MM.1S (cell line): ENCODE results near the gene FGGY.

Experiments used
- DNase-seq: peaks from one replicate; pipeline ENCODE4 v3.0.0-alpha.2; 2015
- H2AFZ ChIP-seq: fragments of 300-600 bp; sonication (generic); 2 replicates; pipeline ENCODE4 v1.6.0; 2016; ENCODE audit warnings: antibody characterized with exemption, low read length
- H3F3A ChIP-seq: fragments of 300-600 bp; sonication (generic); 2 replicates; pipeline ENCODE4 v1.6.1; 2016; ENCODE audit warnings: mild to moderate bottlenecking, antibody characterized with exemption, low read length, moderate library complexity, mixed read lengths; ENCODE audit not compliant: insufficient read depth
- H3K27ac ChIP-seq: fragments of 300-600 bp; sonication (generic); 2 replicates; pipeline ENCODE4 v1.5.1; 2016; ENCODE audit warnings: mild to moderate bottlenecking, low read length
- H3K27me3 ChIP-seq: fragments of 300-600 bp; sonication (generic); replicated peaks from 2 replicates; pipeline ENCODE4 v1.6.0; 2016; ENCODE audit warnings: low read length; ENCODE audit not compliant: insufficient read depth
- H3K36me3 ChIP-seq: fragments of 300-600 bp; sonication (generic); replicated peaks from 2 replicates; pipeline ENCODE4 v1.6.1; 2016; ENCODE audit warnings: mild to moderate bottlenecking, low read length, mixed read lengths; ENCODE audit not compliant: insufficient read depth
- H3K4me1 ChIP-seq: fragments of 300-600 bp; sonication (generic); 2 replicates; pipeline ENCODE4 v1.6.1; 2016; ENCODE audit warnings: low read length, mixed read lengths
- H3K4me2 ChIP-seq: fragments of 300-600 bp; sonication (generic); 2 replicates; pipeline ENCODE4 v1.6.0; 2016; ENCODE audit warnings: low read depth, low read length
- H3K4me3 ChIP-seq: fragments of 300-600 bp; sonication (generic); 2 replicates; pipeline ENCODE4 v1.5.1; 2016; ENCODE audit warnings: low read length, mixed read lengths
- H3K79me2 ChIP-seq: fragments of 300-600 bp; sonication (generic); 2 replicates; pipeline ENCODE4 v1.6.1; 2016; ENCODE audit warnings: mixed run types, low read length, mixed read lengths
- H3K9ac ChIP-seq: fragments of 300-600 bp; sonication (generic); 2 replicates; pipeline ENCODE4 v1.6.1; 2016; ENCODE audit warnings: low read length, mixed read lengths
- H3K9me2 ChIP-seq: fragments of 300-600 bp; sonication (generic); replicated peaks from 2 replicates; pipeline ENCODE4 v1.6.1; 2016; ENCODE audit warnings: mild to moderate bottlenecking, low read length, mixed read lengths; ENCODE audit not compliant: insufficient read depth
- H3K9me3 ChIP-seq: fragments of 300-600 bp; sonication (generic); replicated peaks from 2 replicates; pipeline ENCODE4 v1.6.1; 2016; ENCODE audit warnings: mild to moderate bottlenecking, low read length, mixed read lengths; ENCODE audit not compliant: insufficient read depth
- H4K20me1 ChIP-seq: fragments of 300-600 bp; sonication (generic); 2 replicates; pipeline ENCODE4 v1.6.1; 2016; ENCODE audit warnings: mild to moderate bottlenecking, low read length, moderate library complexity, mixed read lengths; ENCODE audit not compliant: insufficient read depth
- CTCF ChIP-seq: fragments of 300-600 bp; sonication (generic); IDR thresholded peaks from 2 replicates; pipeline ENCODE4 v1.5.1; 2016; ENCODE audit warnings: antibody characterized with exemption, low read length, mixed read lengths
- EZH2 ChIP-seq: fragments of 300-600 bp; sonication (generic); optimal IDR thresholded peaks from 2 replicates; pipeline ENCODE3; 2017; ENCODE audit warnings: low read depth, mild to moderate bottlenecking, antibody characterized with exemption, low read length, mixed read lengths
- EZH2phosphoT487 ChIP-seq: fragments of 300-600 bp; sonication (generic); IDR thresholded peaks from 2 replicates; pipeline ENCODE4 v1.6.1; 2018; ENCODE audit warnings: antibody characterized with exemption, low read length

The FGGY gene

GRCh38 chr1:59477286-59477685, 180.4 kb downstream of the FGGY start:
- Histone ChIP-seq H4K20me1 (no peaks in the 10 kb centered on the region), H3K27me3 (no peaks in the 10 kb centered on the region), H3K36me3 (no peaks in the 10 kb centered on the region), H3K27ac (no peak overlapping the region), H3K4me1 (no peaks in the 10 kb centered on the region), H3F3A (no peaks in the 10 kb centered on the region), H2AFZ (no peak overlapping the region), H3K9ac (no peak overlapping the region), H3K9me3 (no peaks in the 10 kb centered on the region), H3K4me2 (no peak overlapping the region), H3K9me2 (no peaks in the 10 kb centered on the region), H3K4me3 (no peak overlapping the region), H3K79me2 (no peaks in the 10 kb centered on the region)
- no peak for TF ChIP-seq EZH2
- no peak for TF ChIP-seq CTCF
- TF ChIP-seq EZH2phosphoT487, result no peak
- no peak for DNase-seq

GRCh38 chr1:59477867-59478266, 181.0 kb downstream of the FGGY start:
- H3K9me2 ChIP-seq, result no peaks in the 10 kb centered on the region
- no peak for TF ChIP-seq CTCF
- TF ChIP-seq EZH2phosphoT487, result no peak
- TF ChIP-seq EZH2, result no peak
- H3K9ac ChIP-seq, result no peak overlapping the region
- H3K79me2 ChIP-seq, result no peaks in the 10 kb centered on the region
- no peak for DNase-seq
- H3K27ac ChIP-seq, result no peak overlapping the region
- no peak overlapping the region for H2AFZ ChIP-seq
- no peaks in the 10 kb centered on the region for H3K36me3 ChIP-seq
- H3K27me3 ChIP-seq, result no peaks in the 10 kb centered on the region
- H4K20me1 ChIP-seq, result no peaks in the 10 kb centered on the region
- H3F3A ChIP-seq, result no peaks in the 10 kb centered on the region
- peaks cover 2% of the 10 kb centered on the region for H3K4me1 ChIP-seq
- H3K4me2 ChIP-seq, result no peak overlapping the region
- H3K4me3 ChIP-seq, result no peak overlapping the region
- H3K9me3 ChIP-seq, result no peaks in the 10 kb centered on the region

GRCh38 chr1:59478822-59479221, 181.9 kb downstream of the FGGY start:
- Histone ChIP-seq H4K20me1 (no peaks in the 10 kb centered on the region), H2AFZ (no peak overlapping the region), H3K4me1 (peaks cover 12% of the 10 kb centered on the region), H3K4me3 (no peak overlapping the region), H3K4me2 (no peak overlapping the region), H3K9me3 (no peaks in the 10 kb centered on the region), H3K36me3 (no peaks in the 10 kb centered on the region), H3K27me3 (no peaks in the 10 kb centered on the region), H3K9me2 (no peaks in the 10 kb centered on the region), H3K79me2 (no peaks in the 10 kb centered on the region), H3F3A (peaks cover 6% of the 10 kb centered on the region; the same call in 1 of the 2 replicates), H3K27ac (no peak overlapping the region), H3K9ac (no peak overlapping the region)
- DNase-seq, result no peak
- TF ChIP-seq EZH2phosphoT487 (no peak), EZH2 (no peak), CTCF (no peak)
